GM15510 (cell line): ENCODE data around the gene RBFOX1.

Source experiments
- POLR2A ChIP-seq: IDR thresholded peaks from 3 replicates; pipeline ENCODE4 v1.6.1; 2011; ENCODE audit warnings: borderline replicate concordance; ENCODE audit not compliant: insufficient read length; ENCODE audit errors: extremely low read depth

RBFOX1 gene

GRCh38 chr16:7691533-7691932 is 358.9 kb downstream of the RBFOX1 start:
- no peak for TF ChIP-seq POLR2A

DNA sequence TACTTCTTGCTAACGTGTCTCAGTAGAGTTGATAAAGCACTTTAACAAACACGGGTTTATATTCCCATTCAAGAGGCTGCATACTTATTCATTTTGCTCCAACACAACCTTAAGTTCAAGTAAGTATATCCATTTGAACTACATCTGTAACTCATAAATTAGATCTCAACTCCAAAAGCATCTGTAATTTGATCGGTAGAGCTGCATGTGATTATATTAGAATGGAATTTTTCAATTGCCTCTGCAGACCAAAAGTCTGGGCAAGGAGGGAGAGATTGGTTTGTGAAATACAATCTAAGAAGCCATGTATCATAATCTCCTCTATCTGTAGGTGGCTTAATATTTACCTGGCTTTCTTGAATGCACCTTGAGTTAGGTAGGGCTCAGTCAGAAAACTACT is 371.0 kb downstream of the RBFOX1 start:
- TF ChIP-seq POLR2A = no peak

- TF ChIP-seq POLR2A = no peak
Measured at GRCh38 chr16:7705885-7706284, 373.2 kb downstream of the RBFOX1 start.

GRCh38 chr16:7709186-7709585 is 376.5 kb downstream of the RBFOX1 start:
- TF ChIP-seq POLR2A = no peak

DNA sequence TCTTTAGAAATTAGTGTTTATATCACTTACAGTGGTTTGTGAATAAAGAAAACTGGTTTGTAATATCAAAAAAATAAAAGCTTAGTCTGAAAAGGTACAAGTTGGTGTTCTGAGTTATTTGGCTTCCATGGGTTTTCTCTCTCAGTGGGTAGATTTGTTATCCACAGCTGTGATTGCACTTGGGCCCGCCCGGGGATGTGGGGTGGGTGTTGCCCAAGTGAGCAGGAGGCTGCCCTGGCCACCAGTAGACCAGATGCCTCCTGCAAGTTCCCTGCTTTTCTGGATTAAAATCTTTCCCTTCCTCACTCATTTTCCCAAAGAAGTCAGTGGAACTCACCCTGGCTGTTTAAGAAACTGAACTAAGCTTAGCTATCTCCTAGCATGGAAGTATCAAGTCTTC is 380.6 kb downstream of the RBFOX1 start:
- no peak for TF ChIP-seq POLR2A

GRCh38 chr16:7714775-7715174 is 382.1 kb downstream of the RBFOX1 start:
- no peak for TF ChIP-seq POLR2A

- TF ChIP-seq POLR2A = no peak
Measured at GRCh38 chr16:7716660-7717550, 384.3 kb downstream of the RBFOX1 start.

GRCh38 chr16:7722761-7723160 is 390.1 kb downstream of the RBFOX1 start:
- no peak for TF ChIP-seq POLR2A

DNA sequence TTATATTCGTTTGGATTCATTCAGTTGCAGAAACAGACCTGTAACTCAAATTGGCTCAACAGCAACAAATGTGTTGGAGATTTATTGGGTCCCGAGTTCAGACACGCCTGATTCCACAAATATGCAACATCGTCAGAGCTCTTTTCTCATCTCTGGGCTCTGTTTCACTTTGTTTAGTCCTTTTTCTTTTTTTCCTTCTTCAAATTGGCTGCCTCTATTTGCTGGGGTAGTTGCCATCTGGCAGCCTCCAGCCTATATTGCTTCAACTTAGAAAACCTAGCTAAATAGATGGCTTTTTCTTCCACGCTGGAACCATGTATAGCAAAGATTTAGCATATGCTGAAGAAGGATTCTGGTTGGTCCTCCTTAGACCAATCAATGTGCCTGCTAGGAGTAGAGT is 398.5 kb downstream of the RBFOX1 start:
- TF ChIP-seq POLR2A = no peak

- no peak for TF ChIP-seq POLR2A
Measured at GRCh38 chr16:7736138-7736665, 403.6 kb downstream of the RBFOX1 start.

- no peak for TF ChIP-seq POLR2A
Measured at GRCh38 chr16:7742626-7743025, 410.0 kb downstream of the RBFOX1 start.

DNA sequence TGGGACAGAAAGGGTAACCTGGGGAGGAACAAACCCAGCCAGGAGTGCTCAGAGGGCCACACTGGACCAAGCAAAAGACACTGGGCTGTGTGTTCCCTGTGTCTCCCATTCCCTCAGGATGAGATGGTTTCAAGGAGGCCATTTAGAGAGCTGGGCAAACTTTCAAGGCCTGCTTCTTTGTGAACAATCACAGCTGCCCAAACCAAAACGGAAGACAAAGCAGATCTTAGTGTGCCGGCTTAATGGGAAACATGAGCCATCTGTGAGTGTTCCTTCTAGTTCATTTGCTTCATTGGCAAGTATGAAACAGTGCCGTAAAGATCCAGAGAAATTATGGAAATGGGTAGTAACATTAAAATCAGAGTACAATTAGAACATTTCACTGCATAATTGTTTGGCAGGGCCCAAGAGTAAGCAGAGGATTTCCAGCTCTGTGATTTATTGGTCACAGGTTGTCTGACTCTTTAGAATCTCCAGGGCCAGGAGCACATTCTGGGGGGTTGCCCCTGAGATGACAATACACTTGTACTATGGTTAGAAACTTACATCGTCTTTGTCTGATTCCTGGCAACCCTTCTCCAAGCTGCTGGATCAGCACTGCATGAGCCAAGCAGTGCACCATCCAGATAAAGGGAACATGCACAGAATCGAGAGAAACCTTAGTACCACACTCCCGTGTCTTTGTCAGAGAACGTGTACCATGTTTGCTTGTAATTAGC is 412.1 kb downstream of the RBFOX1 start:
- no peak for TF ChIP-seq POLR2A

DNA sequence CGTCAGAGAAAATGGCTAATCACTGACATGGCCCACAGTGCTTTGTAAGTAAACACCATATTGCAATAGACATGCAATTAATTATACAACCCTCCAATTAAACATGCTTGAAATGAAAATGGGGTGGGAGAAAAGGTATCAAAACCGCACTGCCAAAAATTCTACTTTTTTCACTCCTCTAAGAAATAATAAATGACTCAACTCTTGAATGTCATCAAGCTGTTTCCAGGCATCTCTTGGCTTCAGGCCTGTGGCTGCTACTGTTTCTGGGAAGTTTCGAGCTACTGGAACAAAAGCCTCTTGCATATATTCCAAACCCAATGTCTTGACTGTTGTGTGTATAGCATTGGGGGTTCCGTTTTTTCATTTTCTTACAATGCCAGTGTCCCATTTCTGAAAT is 412.6 kb downstream of the RBFOX1 start:
- TF ChIP-seq POLR2A = no peak

GRCh38 chr16:7746941-7747340 is 414.3 kb downstream of the RBFOX1 start:
- TF ChIP-seq POLR2A = no peak

DNA sequence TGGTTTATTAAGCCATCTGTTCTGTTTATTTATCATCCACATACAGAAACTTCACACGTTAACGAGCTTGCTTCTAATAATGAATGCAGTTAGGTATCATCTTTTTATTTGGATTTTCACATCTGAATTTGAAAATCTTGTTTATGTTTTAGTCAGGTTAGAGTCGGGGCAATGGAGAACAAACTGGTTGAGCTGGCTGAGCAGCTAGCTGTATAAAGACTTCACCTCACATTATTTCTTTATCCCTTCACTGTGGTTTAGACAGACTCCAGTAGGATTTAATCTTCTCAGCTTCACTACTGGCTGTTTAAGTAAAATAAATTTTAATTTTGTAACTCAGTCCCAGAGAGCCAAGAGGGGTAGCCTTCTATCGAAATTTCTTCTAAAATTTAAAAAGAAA is 415.9 kb downstream of the RBFOX1 start:
- no peak for TF ChIP-seq POLR2A

DNA sequence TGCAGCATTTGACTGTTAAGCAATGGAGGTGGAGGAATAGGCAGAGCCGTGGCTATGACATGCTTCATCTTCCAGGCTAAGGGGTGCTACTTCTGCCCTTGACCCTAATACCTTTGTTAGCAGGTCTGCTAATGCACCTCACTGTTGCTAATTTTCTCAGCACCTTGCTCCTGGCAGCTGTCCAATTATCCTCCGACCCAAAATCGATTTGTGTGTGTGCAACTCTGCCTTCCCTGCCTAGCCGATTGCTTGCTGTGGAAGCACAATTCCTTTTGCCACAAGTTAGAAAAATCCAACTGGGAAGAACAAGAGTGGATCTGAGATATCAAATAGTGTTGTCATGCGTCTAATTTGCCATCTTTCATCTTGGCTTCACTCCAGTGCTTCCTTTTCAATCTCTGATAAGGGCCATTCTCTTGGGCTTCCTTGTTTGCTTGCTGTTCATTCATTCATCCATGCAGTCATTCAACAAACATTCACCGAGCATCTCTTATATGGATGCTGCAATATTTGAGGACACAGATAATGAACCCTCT is 422.8 kb downstream of the RBFOX1 start:
- no peak for TF ChIP-seq POLR2A
